KMS-11 (cell line): ENCODE results near the gene WASF1.

Experiments used
- H2AFZ ChIP-seq: fragments of 200-600 bp; sonication (generic); 2 replicates; pipeline ENCODE4 v1.6.1; 2016; ENCODE audit warnings: antibody characterized with exemption, mixed run types, low read depth
- H3K27ac ChIP-seq: fragments of 200-600 bp; sonication (generic); 2 replicates; pipeline ENCODE4 v1.6.1; 2016; ENCODE audit warnings: mild to moderate bottlenecking, mixed run types
- H3K27me3 ChIP-seq: fragments of 200-600 bp; sonication (generic); 2 replicates; pipeline ENCODE4 v1.6.1; 2017; ENCODE audit warnings: mild to moderate bottlenecking, low read depth, mixed run types, moderate library complexity; ENCODE audit not compliant: insufficient read depth
- H3K36me3 ChIP-seq: fragments of 200-600 bp; sonication (generic); 2 replicates; pipeline ENCODE4 v1.6.1; 2017; ENCODE audit warnings: mild to moderate bottlenecking, mixed run types; ENCODE audit not compliant: insufficient read depth
- H3K4me1 ChIP-seq: fragments of 200-600 bp; sonication (generic); 2 replicates; pipeline ENCODE4 v1.6.1; 2016; ENCODE audit warnings: mild to moderate bottlenecking, low read depth, mixed run types; ENCODE audit not compliant: poor library complexity, severe bottlenecking
- H3K4me2 ChIP-seq: fragments of 200-600 bp; sonication (generic); 2 replicates; pipeline ENCODE4 v1.7.0; 2016; ENCODE audit warnings: mild to moderate bottlenecking, mixed run types
- H3K4me3 ChIP-seq: fragments of 200-600 bp; sonication (generic); IDR thresholded peaks from 2 replicates; pipeline ENCODE4 v1.6.1; 2017; ENCODE audit warnings: low read depth, low read length, mixed read lengths; ENCODE audit not compliant: insufficient read depth
- H3K79me2 ChIP-seq: fragments of 200-600 bp; sonication (generic); 2 replicates; pipeline ENCODE4 v1.6.1; 2016; ENCODE audit warnings: low read depth, mixed run types; ENCODE audit not compliant: insufficient read depth
- H3K9ac ChIP-seq: fragments of 200-600 bp; sonication (generic); 2 replicates; pipeline ENCODE4 v1.6.1; 2016; ENCODE audit warnings: mild to moderate bottlenecking, mixed run types
- H4K20me1 ChIP-seq: fragments of 200-600 bp; sonication (generic); 2 replicates; pipeline ENCODE4 v1.6.1; 2016; ENCODE audit warnings: mild to moderate bottlenecking, mixed run types; ENCODE audit not compliant: insufficient read depth
- CTCF ChIP-seq: fragments of 200-600 bp; sonication (generic); conservative IDR thresholded peaks from 2 replicates; pipeline ENCODE4 v1.6.1; 2017; ENCODE audit warnings: low read depth, mild to moderate bottlenecking, antibody characterized with exemption, low read length, moderate library complexity, mixed read lengths

Gene WASF1

GRCh38 chr6:110173506-110174132, 5.9 kb downstream of the WASF1 start:
- Histone ChIP-seq H4K20me1 (no peaks in the 10 kb centered on the region), H3K36me3 (no peaks in the 10 kb centered on the region), H3K4me1 (peaks cover 10% of the 10 kb centered on the region), H2AFZ (no peak overlapping the region), H3K27ac (no peak overlapping the region), H3K9ac (no peak overlapping the region), H3K79me2 (no peaks in the 10 kb centered on the region), H3K4me3 (no peak overlapping the region), H3K27me3 (no peaks in the 10 kb centered on the region), H3K4me2 (no peak overlapping the region)
- no peak for TF ChIP-seq CTCF

GRCh38 chr6:110170081-110170480, 9.4 kb downstream of the WASF1 start:
- no peak overlapping the region for H3K4me3 ChIP-seq
- no peaks in the 10 kb centered on the region for H4K20me1 ChIP-seq
- no peaks in the 10 kb centered on the region for H3K79me2 ChIP-seq
- no peak overlapping the region for H3K27ac ChIP-seq
- H3K36me3 ChIP-seq, result no peaks in the 10 kb centered on the region
- no peaks in the 10 kb centered on the region for H3K4me1 ChIP-seq
- no peak overlapping the region for H3K4me2 ChIP-seq
- H3K9ac ChIP-seq, result no peak overlapping the region
- TF ChIP-seq CTCF, result no peak
- no peak overlapping the region for H2AFZ ChIP-seq
- H3K27me3 ChIP-seq, result no peaks in the 10 kb centered on the region

GRCh38 chr6:110158479-110158878, 21.0 kb downstream of the WASF1 start:
- H3K4me3 ChIP-seq, result no peak overlapping the region
- no peaks in the 10 kb centered on the region for H4K20me1 ChIP-seq
- TF ChIP-seq CTCF, result no peak
- no peak overlapping the region for H3K4me2 ChIP-seq
- H3K79me2 ChIP-seq, result no peaks in the 10 kb centered on the region
- H2AFZ ChIP-seq, result no peak overlapping the region
- no peaks in the 10 kb centered on the region for H3K27me3 ChIP-seq
- H3K4me1 ChIP-seq, result no peaks in the 10 kb centered on the region
- no peaks in the 10 kb centered on the region for H3K36me3 ChIP-seq
- no peak overlapping the region for H3K27ac ChIP-seq
- H3K9ac ChIP-seq, result no peak overlapping the region

GRCh38 chr6:110147870-110148269, 31.6 kb downstream of the WASF1 start:
- no peak overlapping the region for H2AFZ ChIP-seq
- H3K4me2 ChIP-seq, result no peak overlapping the region
- H3K79me2 ChIP-seq, result no peaks in the 10 kb centered on the region
- TF ChIP-seq CTCF, result no peak
- no peak overlapping the region for H3K4me3 ChIP-seq
- H3K9ac ChIP-seq, result no peak overlapping the region
- H4K20me1 ChIP-seq, result no peaks in the 10 kb centered on the region
- no peak overlapping the region for H3K27ac ChIP-seq
- no peaks in the 10 kb centered on the region for H3K4me1 ChIP-seq
- no peaks in the 10 kb centered on the region for H3K36me3 ChIP-seq
- no peaks in the 10 kb centered on the region for H3K27me3 ChIP-seq
